Measurements from ENCODE around the gene MCM9.

Gene MCM9

DNA sequence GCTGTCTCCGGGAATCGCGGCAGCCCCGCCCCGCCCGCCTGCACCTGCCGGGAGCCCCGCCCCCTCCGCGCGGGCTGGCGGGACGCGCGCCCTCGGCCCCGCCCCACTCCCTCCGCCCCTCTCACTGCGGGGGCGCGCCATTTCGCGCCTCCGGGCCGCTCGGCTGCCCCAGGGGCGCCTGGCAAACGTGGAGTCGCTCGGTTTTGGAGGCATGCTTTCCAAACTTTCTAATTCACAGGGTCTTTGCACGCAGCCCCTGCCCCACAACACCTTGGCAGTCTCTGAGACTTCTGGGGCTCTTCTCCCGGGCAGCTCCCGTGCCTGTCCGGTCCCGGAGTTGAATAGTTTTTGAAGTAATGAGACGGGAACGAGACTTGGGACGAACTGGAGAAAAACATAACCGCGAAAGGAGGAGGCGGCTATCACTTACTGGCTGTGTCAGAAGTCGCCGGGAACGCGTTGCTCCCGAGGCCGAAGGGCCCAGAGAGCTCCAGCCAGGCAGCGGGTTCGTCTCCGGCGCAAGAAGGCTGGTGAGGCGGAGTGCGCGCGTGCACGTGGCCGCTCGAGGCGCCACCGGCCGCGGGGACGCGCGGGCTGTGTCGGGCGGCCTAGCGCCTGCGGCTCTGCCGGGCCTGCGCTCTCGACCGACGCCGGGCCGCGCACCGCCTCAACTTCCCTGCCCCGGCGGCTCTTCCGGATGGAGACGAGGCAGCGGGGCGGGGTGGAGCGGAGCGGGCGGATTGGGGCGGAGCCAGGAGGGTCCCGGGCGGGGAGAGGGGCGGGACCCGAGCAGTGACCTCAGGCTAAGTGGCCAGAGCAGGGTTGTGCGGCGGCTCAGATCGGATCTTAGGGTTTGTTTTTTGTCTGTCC, at the start of gene MCM9:
MCM9 (minus strand) TSS at position 699 of the 870 bp plus-strand sequence. CDS start 3,436 bp downstream, outside the sequence.
- Histone ChIP-seq H3K36me3 (ENCODE audit: control insufficient read depth, insufficient read depth, low read length) (no peaks in the 10 kb centered on the region), H3K27me3 (replicated peaks; ENCODE audit: control insufficient read depth, insufficient read depth, low read length) (no peaks in the 10 kb centered on the region), H3K4me3 (replicated peaks; ENCODE audit: low read depth, low read length) (peak within 1 kb of the TSS; percentile 89)
- TF ChIP-seq, protein P1, sequence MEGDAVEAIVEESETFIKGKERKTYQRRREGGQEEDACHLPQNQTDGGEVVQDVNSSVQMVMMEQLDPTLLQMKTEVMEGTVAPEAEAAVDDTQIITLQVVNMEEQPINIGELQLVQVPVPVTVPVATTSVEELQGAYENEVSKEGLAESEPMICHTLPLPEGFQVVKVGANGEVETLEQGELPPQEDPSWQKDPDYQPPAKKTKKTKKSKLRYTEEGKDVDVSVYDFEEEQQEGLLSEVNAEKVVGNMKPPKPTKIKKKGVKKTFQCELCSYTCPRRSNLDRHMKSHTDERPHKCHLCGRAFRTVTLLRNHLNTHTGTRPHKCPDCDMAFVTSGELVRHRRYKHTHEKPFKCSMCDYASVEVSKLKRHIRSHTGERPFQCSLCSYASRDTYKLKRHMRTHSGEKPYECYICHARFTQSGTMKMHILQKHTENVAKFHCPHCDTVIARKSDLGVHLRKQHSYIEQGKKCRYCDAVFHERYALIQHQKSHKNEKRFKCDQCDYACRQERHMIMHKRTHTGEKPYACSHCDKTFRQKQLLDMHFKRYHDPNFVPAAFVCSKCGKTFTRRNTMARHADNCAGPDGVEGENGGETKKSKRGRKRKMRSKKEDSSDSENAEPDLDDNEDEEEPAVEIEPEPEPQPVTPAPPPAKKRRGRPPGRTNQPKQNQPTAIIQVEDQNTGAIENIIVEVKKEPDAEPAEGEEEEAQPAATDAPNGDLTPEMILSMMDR (IDR thresholded peaks at IDR 0.05; ENCODE audit: insufficient read depth, low read length, poor library complexity, severe bottlenecking) = no peak
- DNase-seq (ENCODE audit: extremely low read depth, insufficient read length) = peak; percentile 97

DNA sequence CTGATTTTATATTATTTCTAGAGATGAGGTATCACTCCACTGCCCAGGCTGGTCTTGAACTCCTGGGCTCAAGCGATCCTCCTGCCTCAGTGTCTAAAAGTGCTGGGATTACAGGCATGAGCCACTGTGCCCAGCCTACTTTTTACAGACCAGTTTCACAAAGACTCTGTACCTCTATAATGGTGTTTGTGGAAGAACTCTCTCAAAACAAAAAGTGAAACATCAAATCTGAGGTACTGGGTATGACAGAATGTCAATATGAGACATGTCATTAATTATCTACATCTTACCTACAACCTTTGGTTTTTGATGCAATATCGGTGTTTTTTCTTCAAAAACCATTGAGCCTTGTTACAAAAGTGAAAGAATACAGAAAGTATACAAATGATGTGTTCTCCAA, 49.4 kb upstream of the MCM9 start:
- no peaks in the 10 kb centered on the region for H3K36me3 ChIP-seq (ENCODE audit: control insufficient read depth, insufficient read depth, low read length)
- TF ChIP-seq, protein P1 (IDR thresholded peaks at IDR 0.05; ENCODE audit: insufficient read depth, low read length, poor library complexity, severe bottlenecking) = no peak
- H3K27me3 ChIP-seq (replicated peaks; ENCODE audit: control insufficient read depth, insufficient read depth, low read length) = no peaks in the 10 kb centered on the region
- no peak for DNase-seq (ENCODE audit: extremely low read depth, insufficient read length)
- 0 out of 2 replicates have a peak overlapping the region, but pooled peaks have one; percentile 6 for H3K4me3 ChIP-seq (replicated peaks; ENCODE audit: low read depth, low read length)

DNA sequence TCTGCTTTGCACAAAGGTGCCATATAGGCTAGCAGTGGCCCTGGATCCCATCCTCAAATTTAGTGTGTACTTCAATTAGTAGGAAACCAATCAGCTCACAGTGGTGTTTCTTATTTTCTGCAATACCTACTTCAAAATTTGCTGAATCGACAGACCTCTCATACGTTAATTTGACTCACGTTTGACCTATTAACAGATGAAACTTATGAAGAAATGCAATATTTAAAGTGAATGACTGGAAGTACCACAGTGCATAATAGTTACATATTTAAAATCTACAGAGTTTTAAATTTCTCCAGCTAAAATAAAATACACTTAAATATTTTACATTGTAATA, 47.6 kb upstream of the MCM9 start:
- TF ChIP-seq, protein P1 (IDR thresholded peaks at IDR 0.05; ENCODE audit: insufficient read depth, low read length, poor library complexity, severe bottlenecking) = no peak
- Histone ChIP-seq H3K36me3 (ENCODE audit: control insufficient read depth, insufficient read depth, low read length) (no peaks in the 10 kb centered on the region), H3K4me3 (replicated peaks; ENCODE audit: low read depth, low read length) (no peak overlapping the region), H3K27me3 (replicated peaks; ENCODE audit: control insufficient read depth, insufficient read depth, low read length) (no peaks in the 10 kb centered on the region)
- DNase-seq (ENCODE audit: extremely low read depth, insufficient read length) = no peak

DNA sequence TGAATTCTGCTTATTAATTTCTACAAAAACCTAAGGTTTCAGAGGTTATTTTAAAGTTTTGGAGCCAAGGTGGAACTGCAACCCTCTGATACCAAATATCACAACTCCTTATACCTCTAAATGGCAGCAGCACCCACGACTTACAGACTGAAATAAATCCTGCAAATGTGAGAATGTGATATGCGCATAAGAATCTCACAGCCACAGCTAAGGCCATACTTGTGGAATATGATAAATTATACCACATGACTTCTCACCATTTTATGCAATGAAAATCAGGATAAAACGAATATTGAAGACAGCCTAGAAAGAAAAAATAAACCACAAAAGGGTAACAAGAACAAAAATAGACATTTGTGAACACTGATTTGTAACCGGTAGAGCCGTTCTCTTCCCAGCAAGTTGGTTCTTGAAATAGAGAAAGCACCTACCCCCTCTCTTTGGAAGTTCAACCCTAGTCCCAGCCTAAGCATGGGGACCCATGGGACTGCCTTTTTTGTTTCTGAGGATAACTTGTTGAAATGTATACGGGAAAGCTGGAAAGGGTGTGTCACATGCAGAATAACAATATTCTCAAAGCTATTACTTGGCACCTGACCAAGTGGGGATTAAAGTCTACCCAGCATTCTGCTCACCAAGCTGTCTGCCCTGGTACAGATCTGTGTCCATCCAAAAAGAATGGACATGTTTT, 47.1 kb upstream of the MCM9 start:
- TF ChIP-seq, protein P1 (IDR thresholded peaks at IDR 0.05; ENCODE audit: insufficient read depth, low read length, poor library complexity, severe bottlenecking) = no peak
- Histone ChIP-seq H3K27me3 (replicated peaks; ENCODE audit: control insufficient read depth, insufficient read depth, low read length) (no peaks in the 10 kb centered on the region), H3K4me3 (replicated peaks; ENCODE audit: low read depth, low read length) (no peak overlapping the region), H3K36me3 (ENCODE audit: control insufficient read depth, insufficient read depth, low read length) (no peaks in the 10 kb centered on the region)
- DNase-seq (ENCODE audit: extremely low read depth, insufficient read length) = no peak

DNA sequence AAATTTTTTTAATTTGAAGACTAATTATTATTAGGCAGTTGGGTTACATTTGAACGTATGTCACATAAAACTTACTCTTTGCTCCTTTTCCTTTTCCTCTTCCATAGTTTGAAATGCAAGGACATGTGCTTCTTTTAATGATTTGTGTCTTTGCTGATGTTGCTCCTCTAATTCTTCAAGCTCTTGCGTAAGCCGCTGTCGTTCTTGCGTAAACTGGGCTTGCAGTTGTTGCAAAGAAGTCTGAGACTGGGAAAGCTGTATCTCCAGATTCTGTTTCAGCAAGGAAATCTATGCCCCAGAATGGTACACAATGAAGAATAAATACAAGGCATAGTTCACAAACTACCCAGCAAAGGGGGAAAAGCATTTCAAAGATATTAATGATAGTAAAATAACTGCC, 45.1 kb upstream of the MCM9 start:
- H3K27me3 ChIP-seq (replicated peaks; ENCODE audit: control insufficient read depth, insufficient read depth, low read length) = no peaks in the 10 kb centered on the region
- H3K36me3 ChIP-seq (ENCODE audit: control insufficient read depth, insufficient read depth, low read length) = no peaks in the 10 kb centered on the region
- H3K4me3 ChIP-seq (replicated peaks; ENCODE audit: low read depth, low read length) = no peak overlapping the region
- TF ChIP-seq, protein P1 (IDR thresholded peaks at IDR 0.05; ENCODE audit: insufficient read depth, low read length, poor library complexity, severe bottlenecking) = no peak
- no peak for DNase-seq (ENCODE audit: extremely low read depth, insufficient read length)
